GM12878 (cell line): Measurements from ENCODE around the gene MITF. TPM values are rescaled to one million over a fixed set of nuclear protein-coding genes. Genes with fewer than 3 reads are reported as not detected.

ENCODE experiments used
- ATAC-seq: fragments of 200-7000 bp; cut with Tn5 transposase; 3 replicates; pipeline ENCODE4 v1.9.1; 2020; ENCODE audit warnings: mild to moderate bottlenecking, moderate library complexity
- BruUV-seq: library from RNA; stranded (reverse); fragments of 400-500 nt; replicated peaks from 2 replicates; lab custom pipeline; 2021; lab: Mats Ljungman, UMichigan
- CTCF ChIA-PET: fragments of 300-600 bp; sonication (Branson Sonifier 250); formaldehyde crosslinking; extraction: SDS; loops from one replicate; lab custom pipeline; 2021; ENCODE audit warnings: inconsistent platforms; lab: Yijun Ruan, JAX
- POLR2A ChIA-PET: fragments of 350-600 bp; formaldehyde crosslinking; extraction: SDS; loops from one replicate; lab custom pipeline; 2021; ENCODE audit warnings: inconsistent platforms; lab: Charles Lee
- RAD21 ChIA-PET: fragments of 300-600 bp; sonication (Branson Sonifier 250); formaldehyde crosslinking; loops from one replicate; lab custom pipeline; 2023; ENCODE audit warnings: antibody characterized with exemption; ENCODE audit not compliant: unreplicated experiment; lab: Charles Lee
- SMC1A ChIA-PET: fragments of 300-600 bp; sonication (Branson Sonifier 250); formaldehyde crosslinking; loops from one replicate; lab custom pipeline; 2023; ENCODE audit not compliant: unreplicated experiment, uncharacterized antibody; lab: Charles Lee
- DNase-seq: peaks from one replicate; pipeline ENCODE4 v3.0.0-alpha.2; 2011; ENCODE audit warnings: low read depth, low spot score
- FAIRE-seq: peaks from 3 replicates; lab custom pipeline; 2011; peaks lifted over from hg19 to GRCh38; lab: Jason Lieb, UNC
- H2AFZ ChIP-seq: 2 replicates; pipeline ENCODE4 v1.6.0; 2011; ENCODE audit warnings: low read depth, low read length, control low read depth; ENCODE audit not compliant: control insufficient read depth
- H3K27ac ChIP-seq: 2 replicates; pipeline ENCODE4 v1.5.1; 2011; ENCODE audit warnings: control low read depth; ENCODE audit not compliant: control insufficient read depth, insufficient read depth
- H3K27me3 ChIP-seq, 2 experiments: replicated peaks in 1 of 2; 2 replicates each; pipeline versions ENCODE4 v1.6.0 to v1.6.1; 2011; ENCODE audit warnings: low read length in 1 of 2; ENCODE audit not compliant: control insufficient read depth in 2 of 2, insufficient read depth in 2 of 2
- H3K36me3 ChIP-seq, 2 experiments: 2 replicates each; pipeline ENCODE4 v1.5.1; 2011; ENCODE audit warnings: low read length in 1 of 2; ENCODE audit not compliant: control insufficient read depth in 2 of 2, insufficient read depth in 2 of 2
- H3K4me1 ChIP-seq: 2 replicates; pipeline ENCODE4 v1.6.1; 2011; ENCODE audit warnings: mild to moderate bottlenecking, low read length, moderate library complexity, mixed read lengths; ENCODE audit not compliant: control insufficient read depth, insufficient read depth
- H3K4me2 ChIP-seq: 2 replicates; pipeline ENCODE4 v1.6.0; 2011; ENCODE audit warnings: control low read depth; ENCODE audit not compliant: control insufficient read depth, insufficient read depth
- H3K4me3 ChIP-seq: fragments of 200-600 bp; sonication (generic); 2 replicates; pipeline ENCODE4 v1.5.1; 2016
- H3K79me2 ChIP-seq: 2 replicates; pipeline ENCODE4 v1.6.0; 2011; ENCODE audit warnings: low read length; ENCODE audit not compliant: control insufficient read depth, insufficient read depth
- H3K9ac ChIP-seq: 2 replicates; pipeline ENCODE4 v1.8.0; 2011; ENCODE audit warnings: low read length, control low read depth, mixed read lengths; ENCODE audit not compliant: control insufficient read depth, insufficient read depth
- H3K9me3 ChIP-seq: replicated peaks from 3 replicates; pipeline ENCODE4 v1.5.1; 2011; ENCODE audit warnings: mild to moderate bottlenecking, low read length; ENCODE audit not compliant: control insufficient read depth, insufficient read depth
- H4K20me1 ChIP-seq: 2 replicates; pipeline ENCODE4 v1.6.0; 2011; ENCODE audit not compliant: control insufficient read depth, insufficient read depth
- CEBPB ChIP-seq, 2 experiments: fragments of 150-350 bp in 1 of 2; IDR thresholded peaks; 2 replicates each; pipeline ENCODE4 v1.6.1; 2012 to 2014; ENCODE audit warnings: low read depth in 2 of 2, low read length in 2 of 2, borderline replicate concordance in 1 of 2, inconsistent platforms in 1 of 2
- CHD4 ChIP-seq: fragments of 200-600 bp; sonication (generic); IDR thresholded peaks from 2 replicates; pipeline ENCODE4 v1.6.1; 2016; ENCODE audit warnings: mild to moderate bottlenecking
- EED ChIP-seq: sonication (generic); IDR thresholded peaks from 2 replicates; pipeline ENCODE4 v1.6.1; 2016; ENCODE audit warnings: antibody characterized with exemption, low read depth
- EGR1 ChIP-seq, 2 experiments: IDR thresholded peaks; 1 replicate in 1 of 2; 2 replicates in 1 of 2; pipeline ENCODE4 v1.6.1; 2011 to 2012; ENCODE audit warnings: low read depth in 2 of 2, low read length in 2 of 2, borderline replicate concordance in 1 of 2, mild to moderate bottlenecking in 1 of 2, moderate library complexity in 1 of 2
- GABPA ChIP-seq: IDR thresholded peaks from 2 replicates; pipeline ENCODE4 v1.6.1; 2014; ENCODE audit warnings: antibody characterized with exemption, low read depth, mild to moderate bottlenecking, inconsistent platforms
- GATAD2B ChIP-seq: fragments of 450-650 bp; conservative IDR thresholded peaks from 2 replicates; pipeline ENCODE4 v1.6.1; 2017; ENCODE audit warnings: low read depth, mild to moderate bottlenecking, moderate library complexity
- HDGF ChIP-seq: fragments of 450-650 bp; IDR thresholded peaks from 2 replicates; pipeline ENCODE4 v1.6.1; 2016; ENCODE audit warnings: antibody characterized with exemption
- NRF1 ChIP-seq: conservative IDR thresholded peaks from 2 replicates; pipeline ENCODE4 v1.6.1; 2011; ENCODE audit warnings: mild to moderate bottlenecking, low read depth, low read length, improper control_type of control experiment
- POU2F2 ChIP-seq: IDR thresholded peaks from 3 replicates; pipeline ENCODE4 v1.6.1; 2011; ENCODE audit warnings: low read depth, mild to moderate bottlenecking, low read length, borderline replicate concordance
- RFX5 ChIP-seq: IDR thresholded peaks from 2 replicates; pipeline ENCODE4 v1.6.1; 2011; ENCODE audit warnings: low read depth, low read length, improper control_type of control experiment
- SMC3 ChIP-seq: IDR thresholded peaks from 2 replicates; pipeline ENCODE4 v1.6.1; 2011; ENCODE audit warnings: low read length, improper control_type of control experiment, borderline replicate concordance
- TAF1 ChIP-seq: IDR thresholded peaks from 2 replicates; pipeline ENCODE4 v1.6.1; 2011; ENCODE audit warnings: mild to moderate bottlenecking, low read depth, low read length, borderline replicate concordance
- USF2 ChIP-seq: IDR thresholded peaks from 2 replicates; pipeline ENCODE4 v1.6.1; 2011; ENCODE audit warnings: low read depth, low read length, improper control_type of control experiment, borderline replicate concordance
- WGBS: methylation state at CpG from one replicate; pipeline ENCODE4 v1.1.6; 2016; ENCODE audit warnings: low lambda C conversion rate; ENCODE audit not compliant: insufficient replicate concordance, insufficient coverage; ENCODE audit errors: missing lambda C conversion rate; 5-methylcytosine and 5-hydroxymethylcytosine counted together
- in situ Hi-C: fragments of 300-500 bp; cut with MboI; formaldehyde crosslinking; loops from 9 replicates; pipeline ENCODE4 v1.14.3; 2018; ENCODE audit warnings: mixed read lengths
- intact Hi-C: fragments of 100-400 bp; cut with micrococcal nuclease; formaldehyde crosslinking; loops from one replicate; pipeline ENCODE4 v1.14.2; 2022; ENCODE audit not compliant: unreplicated experiment
- polyA plus RNA-seq, 11 experiments: library from polyadenylated mRNA; depleted of rRNA in 4 of 11; unstranded in 6 of 11; stranded (reverse) in 5 of 11; fragments of >200 nt; fragmentation: Nextera tagmentation in 4 of 11; fragmentation: Illumina TruSeq in 1 of 11; extraction: Ambion mirVana in 4 of 11; extraction: Trizol in 1 of 11; gene quantifications; 1 replicate in 1 of 11; 2 replicates in 10 of 11; pipeline versions ENCODE4 v1.2.1 to v1.2.3, GENCODE V29; 2011 to 2016; ENCODE audit warnings: inconsistent platforms in 2 of 11, missing spikeins in 2 of 11, low read depth in 1 of 11
- total RNA-seq, 4 experiments: library from RNA; depleted of rRNA in 3 of 4; stranded (reverse); fragments of >200 nt in 3 of 4; fragmentation: Illumina TruSeq in 1 of 4; extraction: Trizol in 1 of 4; gene quantifications; 2 replicates each; pipeline versions ENCODE4 v1.2.1 to v1.2.3, GENCODE V29; 2013 to 2021

The MITF gene
- total and polyA plus RNA-seq, 10 of the 15 experiments (the other 5 are each of a cell fraction or from before 2014, with no cell fraction given): under 0.01 to 0.90 (median 0.06) TPM; not detected in 3

DNA sequence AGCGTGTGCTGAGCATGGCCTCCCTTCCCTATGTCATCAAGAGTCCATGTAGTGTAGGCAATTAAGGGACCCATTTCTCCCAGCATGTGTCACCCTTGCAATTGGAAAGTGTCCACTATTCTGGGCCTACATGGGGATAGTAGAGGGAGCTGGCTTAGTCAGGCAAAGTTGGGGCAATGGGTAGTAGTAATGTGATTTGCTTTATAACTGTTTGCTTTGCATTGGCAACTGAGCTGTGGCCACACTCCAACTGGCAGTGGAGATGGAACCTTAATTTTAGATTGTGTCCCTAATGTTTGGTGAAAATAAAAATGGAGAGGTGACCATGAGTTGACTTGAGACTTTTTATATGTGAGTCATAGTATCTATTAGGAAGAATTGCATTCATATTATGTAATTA is 162.5 kb downstream of the MITF start:
- POLR2A ChIA-PET: no interaction called here
- no peak overlapping the region for H3K4me2 ChIP-seq
- H3K79me2 ChIP-seq: no peaks in the 10 kb centered on the region
- CTCF ChIA-PET: no interaction called here
- TF ChIP-seq CHD4 (no peak), EED (no peak), TAF1 (no peak), EGR1 (IDR thresholded peaks at IDR 0.05; ENCODE audit: borderline replicate concordance in 1 of 2, low read depth in 2 of 2, low read length in 2 of 2) (no peak), POU2F2 (no peak), SMC3 (no peak), USF2 (no peak), GABPA (no peak), HDGF (no peak), GATAD2B (no peak), CEBPB (IDR thresholded peaks at IDR 0.05; ENCODE audit: borderline replicate concordance in 1 of 2, low read depth in 2 of 2, low read length in 2 of 2) (no peak), NRF1 (no peak), RFX5 (no peak)
- no peaks in the 10 kb centered on the region for H3K27me3 ChIP-seq
- SMC1A ChIA-PET: no interaction called here
- no peak overlapping the region for H2AFZ ChIP-seq
- in situ Hi-C loops (no loop called here), intact Hi-C loops (no loop called here)
- 94% methylated on average over 1 of the region's 1 CpG for WGBS
- H3K4me1 ChIP-seq: no peaks in the 10 kb centered on the region
- no peak overlapping the region for H3K4me3 ChIP-seq
- DNase-seq (no peak), ATAC-seq (no peak), FAIRE-seq (no peak)
- H3K36me3 ChIP-seq: no peaks in the 10 kb centered on the region
- no peak overlapping the region for H3K9ac ChIP-seq
- BruUV-seq: no TSS peak
- no peaks in the 10 kb centered on the region for H4K20me1 ChIP-seq
- no peaks in the 10 kb centered on the region for H3K9me3 ChIP-seq
- H3K27ac ChIP-seq: no peak overlapping the region
- RAD21 ChIA-PET: no interaction called here
